H1 (cell line): ENCODE measurements around the gene MYL3. TPM values are rescaled to one million over a fixed set of nuclear protein-coding genes. Genes with fewer than 3 reads are reported as not detected.

Experiments
- CTCF ChIA-PET: fragments of 300-600 bp; sonication (Branson Sonifier 250); formaldehyde crosslinking; loops from one replicate; lab custom pipeline; 2021; ENCODE audit not compliant: partially characterized antibody; lab: Charles Lee
- POLR2A ChIA-PET: fragments of 300-600 bp; sonication (Branson Sonifier 250); formaldehyde crosslinking; loops from one replicate; lab custom pipeline; 2021; ENCODE audit warnings: inconsistent platforms; ENCODE audit not compliant: partially characterized antibody; lab: Charles Lee
- DNase-seq, 2 experiments: peaks; one replicate each; pipeline versions ENCODE4 v3.0.0 to v3.0.0-alpha.2; 2010 to 2022; ENCODE audit warnings: low spot score in 2 of 2, low read depth in 1 of 2, mixed read lengths in 1 of 2
- FAIRE-seq: peaks from 2 replicates; lab custom pipeline; 2011; peaks lifted over from hg19 to GRCh38; lab: Jason Lieb, UNC
- H2AFZ ChIP-seq: 2 replicates; pipeline ENCODE4 v1.8.1; 2012; ENCODE audit warnings: low read length, inconsistent platforms
- H2AK5ac ChIP-seq: 2 replicates; pipeline ENCODE4 v1.6.1; 2013; ENCODE audit warnings: low read depth, low read length
- H2BK120ac ChIP-seq: replicated peaks from 2 replicates; pipeline ENCODE3; 2013; ENCODE audit warnings: low read depth, low read length, inconsistent platforms
- H2BK12ac ChIP-seq: 2 replicates; pipeline ENCODE4 v1.6.1; 2013; ENCODE audit warnings: low read depth, low read length
- H2BK15ac ChIP-seq: 2 replicates; pipeline ENCODE4 v1.6.1; 2013; ENCODE audit warnings: low read length
- H2BK20ac ChIP-seq: 2 replicates; pipeline ENCODE4 v1.6.1; 2013; ENCODE audit warnings: low read length
- H2BK5ac ChIP-seq: 2 replicates; pipeline ENCODE4 v1.6.1; 2013; ENCODE audit warnings: low read depth, low read length
- H3K14ac ChIP-seq: 2 replicates; pipeline ENCODE4 v1.6.1; 2013; ENCODE audit warnings: inconsistent platforms; ENCODE audit not compliant: insufficient read length
- H3K18ac ChIP-seq: 2 replicates; pipeline ENCODE4 v1.6.1; 2013; ENCODE audit warnings: low read length; ENCODE audit errors: extremely low read depth
- H3K23ac ChIP-seq: 2 replicates; pipeline ENCODE4 v1.6.1; 2013; ENCODE audit warnings: inconsistent platforms; ENCODE audit not compliant: insufficient read length
- H3K23me2 ChIP-seq: 2 replicates; pipeline ENCODE4 v1.6.1; 2013; ENCODE audit warnings: low read depth, low read length
- H3K27ac ChIP-seq: 2 replicates; pipeline ENCODE4 v1.6.1; 2011; ENCODE audit warnings: low read depth, low read length, inconsistent platforms
- H3K27me3 ChIP-seq, 4 experiments: replicated peaks in 1 of 4; 1 replicate in 1 of 4; 2 replicates in 3 of 4; pipeline versions ENCODE4 v1.6.1 to v1.8.1; 2011 to 2013; ENCODE audit warnings: low read length in 3 of 4, mild to moderate bottlenecking in 3 of 4, inconsistent platforms in 2 of 4, mixed read lengths in 2 of 4, moderate library complexity in 1 of 4; ENCODE audit not compliant: control insufficient read depth in 3 of 4, insufficient read depth in 3 of 4; ENCODE audit errors: extremely low read depth in 1 of 4
- H3K36me3 ChIP-seq, 4 experiments: 2 replicates each; pipeline versions ENCODE4 v1.6.1 to v1.8.1; 2011 to 2013; ENCODE audit warnings: mild to moderate bottlenecking in 4 of 4, low read length in 3 of 4, moderate library complexity in 2 of 4, control low read depth in 1 of 4, inconsistent platforms in 1 of 4; ENCODE audit not compliant: insufficient read depth in 4 of 4, control insufficient read depth in 2 of 4
- H3K4ac ChIP-seq: replicated peaks from 2 replicates; pipeline ENCODE3; 2013; ENCODE audit warnings: low read length, low read depth, mixed read lengths, inconsistent platforms; ENCODE audit not compliant: insufficient read length
- H3K4me1 ChIP-seq, 4 experiments: replicated peaks in 1 of 4; 1 replicate in 1 of 4; 2 replicates in 3 of 4; pipeline versions ENCODE4 v1.6.1 to v1.8.1; 2011 to 2013; ENCODE audit warnings: low read length in 3 of 4, inconsistent platforms in 2 of 4, mixed read lengths in 1 of 4; ENCODE audit not compliant: insufficient read depth in 4 of 4, control insufficient read depth in 3 of 4
- H3K4me2 ChIP-seq, 2 experiments: 2 replicates each; pipeline versions ENCODE4 v1.6.1 to v1.8.1; 2011 to 2013; ENCODE audit warnings: low read depth in 2 of 2, low read length in 2 of 2, control low read depth in 1 of 2, inconsistent platforms in 1 of 2, mild to moderate bottlenecking in 1 of 2; ENCODE audit not compliant: insufficient read depth in 1 of 2
- H3K4me3 ChIP-seq, 4 experiments: fragments of 200-600, 300-600 bp in 1 of 4; sonication (generic), shearing (Covaris generic), sonication (Bioruptor Twin) in 1 of 4; 2 replicates each; pipeline versions ENCODE4 v1.5.1 to v1.8.1; 2011 to 2016; ENCODE audit warnings: low read length in 4 of 4, low read depth in 3 of 4, control low read depth in 2 of 4, inconsistent platforms in 2 of 4, mild to moderate bottlenecking in 2 of 4, mixed read lengths in 1 of 4, moderate library complexity in 1 of 4; ENCODE audit not compliant: insufficient read depth in 2 of 4; ENCODE audit errors: extremely low read depth in 1 of 4
- H3K56ac ChIP-seq: replicated peaks from 2 replicates; pipeline ENCODE3; 2013; ENCODE audit warnings: low read depth, mild to moderate bottlenecking, mixed read lengths, low read length, inconsistent platforms; ENCODE audit not compliant: insufficient read length
- H3K79me1 ChIP-seq: 2 replicates; pipeline ENCODE4 v1.6.1; 2013; ENCODE audit warnings: low read depth, low read length, control low read depth
- H3K79me2 ChIP-seq, 2 experiments: 2 replicates each; pipeline versions ENCODE4 v1.6.1 to v1.8.1; 2012 to 2013; ENCODE audit warnings: low read length in 2 of 2, mild to moderate bottlenecking in 2 of 2, inconsistent platforms in 1 of 2; ENCODE audit not compliant: insufficient read depth in 2 of 2, control insufficient read depth in 1 of 2
- H3K9ac ChIP-seq, 4 experiments: replicated peaks in 1 of 4; 1 replicate in 1 of 4; 2 replicates in 3 of 4; pipeline versions ENCODE4 v1.6.1 to v1.8.1; 2011 to 2013; ENCODE audit warnings: low read depth in 3 of 4, low read length in 3 of 4, control low read depth in 2 of 4, mild to moderate bottlenecking in 2 of 4, moderate library complexity in 2 of 4, inconsistent platforms in 1 of 4; ENCODE audit errors: extremely low read depth in 1 of 4
- H3K9me3 ChIP-seq, 2 experiments: 2 replicates each; pipeline versions ENCODE4 v1.6.1 to v1.8.1; 2012 to 2013; ENCODE audit warnings: mild to moderate bottlenecking in 2 of 2, moderate library complexity in 2 of 2, control low read depth in 1 of 2, inconsistent platforms in 1 of 2, low read depth in 1 of 2, low read length in 1 of 2, mixed read lengths in 1 of 2; ENCODE audit not compliant: insufficient read depth in 2 of 2
- H4K20me1 ChIP-seq, 2 experiments: replicated peaks in 1 of 2; 2 replicates each; pipeline versions ENCODE3 to v1.8.1; 2011 to 2013; ENCODE audit warnings: inconsistent platforms in 2 of 2, low read length in 2 of 2, mild to moderate bottlenecking in 1 of 2; ENCODE audit not compliant: insufficient read depth in 2 of 2, control insufficient read depth in 1 of 2
- H4K5ac ChIP-seq: 2 replicates; pipeline ENCODE4 v1.6.1; 2013; ENCODE audit warnings: low read length, low read depth, mixed read lengths, inconsistent platforms; ENCODE audit not compliant: insufficient read length
- H4K8ac ChIP-seq: 2 replicates; pipeline ENCODE4 v1.8.0; 2013; ENCODE audit warnings: mild to moderate bottlenecking, moderate library complexity, low read length, inconsistent platforms; ENCODE audit not compliant: insufficient read depth; ENCODE audit errors: extremely low read depth
- H4K91ac ChIP-seq: replicated peaks from 2 replicates; pipeline ENCODE3; 2013; ENCODE audit warnings: low read length, mixed read lengths, inconsistent platforms; ENCODE audit not compliant: insufficient read length
- CHD2 ChIP-seq: IDR thresholded peaks from 2 replicates; pipeline ENCODE4 v1.6.1; 2012; ENCODE audit warnings: low read length, improper control_type of control experiment
- CTBP2 ChIP-seq: IDR thresholded peaks from 2 replicates; pipeline ENCODE4 v1.7.0; 2011; ENCODE audit warnings: borderline replicate concordance, mild to moderate bottlenecking, moderate library complexity, mixed read lengths, low read length; ENCODE audit not compliant: insufficient read depth, insufficient read length
- CTCF ChIP-seq, 3 experiments: IDR thresholded peaks; 1 replicate in 2 of 3; 2 replicates in 1 of 3; pipeline versions ENCODE4 v1.5.1 to v1.6.1; 2011; ENCODE audit warnings: low read length in 3 of 3, mild to moderate bottlenecking in 3 of 3, inconsistent platforms in 2 of 3, low read depth in 1 of 3, moderate library complexity in 1 of 3; ENCODE audit not compliant: insufficient read depth in 1 of 3; ENCODE audit errors: control extremely low read depth in 1 of 3
- EP300 ChIP-seq, 2 experiments: IDR thresholded peaks; 1 replicate in 1 of 2; 2 replicates in 1 of 2; pipeline ENCODE4 v1.6.1; 2011 to 2012; ENCODE audit warnings: low read depth in 2 of 2, low read length in 2 of 2, mild to moderate bottlenecking in 2 of 2, borderline replicate concordance in 1 of 2, inconsistent platforms in 1 of 2, moderate library complexity in 1 of 2
- GTF2F1 ChIP-seq: IDR thresholded peaks from 2 replicates; pipeline ENCODE4 v1.6.1; 2012; ENCODE audit warnings: low read depth, low read length, improper control_type of control experiment, borderline replicate concordance
- PHF8 ChIP-seq: fragments of 200-600 bp; sonication (generic); conservative IDR thresholded peaks from 2 replicates; pipeline ENCODE4 v1.7.1; 2012; ENCODE audit warnings: low read depth, mild to moderate bottlenecking, inconsistent platforms, low read length, moderate library complexity
- RAD21 ChIP-seq, 2 experiments: IDR thresholded peaks in 1 of 2; conservative IDR thresholded peaks in 1 of 2; 2 replicates each; pipeline ENCODE4 v1.6.1; 2011; ENCODE audit warnings: low read depth in 2 of 2, low read length in 2 of 2, improper control_type of control experiment in 1 of 2, inconsistent platforms in 1 of 2, mild to moderate bottlenecking in 1 of 2, moderate library complexity in 1 of 2
- TCF12 ChIP-seq: IDR thresholded peaks from 2 replicates; pipeline ENCODE4 v1.6.1; 2011; ENCODE audit warnings: low read depth, mild to moderate bottlenecking, low read length
- WGBS, 2 experiments: shearing (Covaris generic) in 1 of 2; methylation state at CpG; one replicate each; pipeline versions ENCODE4 v1.1.6 to v1.1.7; 2013 to 2015; ENCODE audit warnings: low lambda C conversion rate in 2 of 2, mixed read lengths in 2 of 2, inconsistent platforms in 1 of 2, low coverage in 1 of 2, missing lambda C conversion rate in 1 of 2; ENCODE audit not compliant: insufficient replicate concordance in 2 of 2, insufficient coverage in 1 of 2, insufficient read length in 1 of 2; ENCODE audit errors: extremely low coverage in 1 of 2, missing lambda C conversion rate in 1 of 2; 5-methylcytosine and 5-hydroxymethylcytosine counted together
- polyA plus RNA-seq, 7 experiments: library from polyadenylated mRNA; depleted of rRNA in 3 of 7; stranded (reverse) in 5 of 7; unstranded in 2 of 7; fragments of >200 nt in 5 of 7; fragments of 200-250 nt in 2 of 7; gene quantifications; 1 replicate in 5 of 7; 2 replicates in 1 of 7; 4 replicates in 1 of 7; pipeline versions ENCODE4 v1.2.1 to v1.2.3, GENCODE V29; 2011 to 2013; ENCODE audit warnings: missing spikeins in 2 of 7, mixed read lengths in 2 of 7
- total RNA-seq: library from RNA; stranded (reverse); fragmentation: NEBNext Ultra II Directional; extraction: Animal tissue kit (Norgen Biotek cat#: 25700); gene quantifications from 2 replicates; pipeline ENCODE4 v1.2.1, GENCODE V29; 2021

MYL3 gene
- total and polyA plus RNA-seq, 2 of the 8 experiments (the other 6 are each of a cell fraction or from before 2014, with no cell fraction given) = 0.06 TPM; not detected in 1

- WGBS, 2 experiments = 49% methylated on average over 14 of the region's 15 CpGs; no CpG with 5 or more reads in 1 of the 2 experiments
- no peaks in the 10 kb centered on the region; a peak in 1 of 7 replicates for H3K4me1 ChIP-seq
- H4K5ac ChIP-seq = no peak overlapping the region
- no peaks in the 10 kb centered on the region for H4K20me1 ChIP-seq
- H3K36me3 ChIP-seq = no peaks in the 10 kb centered on the region
- no peak overlapping the region for H3K4me2 ChIP-seq
- POLR2A ChIA-PET = interaction anchor here (1.2 kb wide), 1 partner anchor 28 kb away, joined by 3 read pairs; no protein-coding TSS in a partner anchor
- no peaks in the 10 kb centered on the region for H3K79me1 ChIP-seq
- H2BK20ac ChIP-seq = no peak overlapping the region
- H3K27me3 ChIP-seq = peaks cover 0 to 7% (median 2%) of the 10 kb centered on the region in 4 experiments; a peak in 3 of 7 replicates
- no peaks in the 10 kb centered on the region for H3K79me2 ChIP-seq
- no peak overlapping the region for H3K4me3 ChIP-seq
- no peak overlapping the region for H3K18ac ChIP-seq
- H3K56ac ChIP-seq = no peak overlapping the region
- H3K9ac ChIP-seq = no peak overlapping the region
- no peak overlapping the region for H2AK5ac ChIP-seq
- H3K23me2 ChIP-seq = no peaks in the 10 kb centered on the region
- no peak overlapping the region for H2AFZ ChIP-seq
- H3K4ac ChIP-seq = no peak overlapping the region
- H3K23ac ChIP-seq = no peak overlapping the region
- no peak overlapping the region for H3K27ac ChIP-seq
- CTCF ChIA-PET = interaction anchor here (0.6 to 4.4 kb wide), 44 partner anchors 8 to 379 kb away, joined by 3 to 88 read pairs (median 4); partner anchors contain the start of genes ALS2CL, PTH1R and TMIE
- H2BK120ac ChIP-seq = no peak overlapping the region
- no peak overlapping the region for H2BK5ac ChIP-seq
- peak; percentile 82 for FAIRE-seq
- H3K14ac ChIP-seq = no peak overlapping the region
- no peak overlapping the region for H2BK15ac ChIP-seq
- peak in 1 of 2 experiments; percentile 97 for DNase-seq
- no peaks in the 10 kb centered on the region for H3K9me3 ChIP-seq
- H4K91ac ChIP-seq = no peak overlapping the region
- H4K8ac ChIP-seq = no peak overlapping the region; the same call in 1 of the 2 replicates
- no peak overlapping the region for H2BK12ac ChIP-seq
- TF ChIP-seq TCF12 (no peak), GTF2F1 (no peak), CTBP2 (no peak), EP300 (IDR thresholded peaks at IDR 0.05; ENCODE audit: borderline replicate concordance in 1 of 2, low read depth in 2 of 2, low read length in 2 of 2) (no peak), CHD2 (no peak), CTCF (IDR thresholded peaks at IDR 0.05; ENCODE audit: control extremely low read depth in 1 of 3, insufficient read depth in 1 of 3, low read depth in 1 of 3, low read length in 3 of 3) (peak in 2 of 3 experiments; percentile 92 to 97; a peak in 3 of 4 replicates), RAD21 (IDR thresholded peaks at IDR 0.05 in 1 of 2, conservative IDR thresholded peaks at IDR 0.05 in 1 of 2; ENCODE audit: low read depth in 2 of 2, low read length in 2 of 2) (peak; percentile 76 to 84), PHF8 (no peak)
These were observed 3.7 kb upstream of the MYL3 start for GRCh38 chr3:46866720-46867549.
